Loucy (cell line): ENCODE data around the gene SLC11A1.
A peak's percentile ranks its signal among the peaks of the same experiment; 100 is the strongest.

Source experiments
- H2AFZ ChIP-seq: fragments of 200-600 bp; sonication (generic); 2 replicates; pipeline ENCODE4 v1.6.0; 2016; ENCODE audit warnings: antibody characterized with exemption, mild to moderate bottlenecking, low read length, moderate library complexity
- H3F3A ChIP-seq: fragments of 200-600 bp; 2 replicates; pipeline ENCODE4 v1.6.0; 2016; ENCODE audit warnings: antibody characterized with exemption, low read depth, mild to moderate bottlenecking
- H3K27me3 ChIP-seq: fragments of 200-600 bp; sonication (generic); 2 replicates; pipeline ENCODE4 v1.6.1; 2014; ENCODE audit warnings: low read length, mild to moderate bottlenecking; ENCODE audit not compliant: insufficient read depth, poor library complexity, severe bottlenecking
- H3K36me3 ChIP-seq: fragments of 200-600 bp; sonication (generic); 2 replicates; pipeline ENCODE4 v1.6.1; 2016; ENCODE audit warnings: low read length; ENCODE audit not compliant: insufficient read depth
- H3K4me1 ChIP-seq: fragments of 200-600 bp; sonication (generic); 2 replicates; pipeline ENCODE4 v1.5.1; 2014; ENCODE audit warnings: low read length, mild to moderate bottlenecking; ENCODE audit not compliant: insufficient read depth, poor library complexity, severe bottlenecking
- H3K4me2 ChIP-seq: fragments of 200-600 bp; sonication (generic); 2 replicates; pipeline ENCODE4 v1.6.0; 2014; ENCODE audit warnings: antibody characterized with exemption, low read length, low read depth, mild to moderate bottlenecking; ENCODE audit not compliant: poor library complexity, severe bottlenecking
- H3K4me3 ChIP-seq: fragments of 200-600 bp; sonication (generic); 2 replicates; pipeline ENCODE4 v1.5.1; 2014; ENCODE audit warnings: low read length, mild to moderate bottlenecking, mixed read lengths; ENCODE audit not compliant: poor library complexity, severe bottlenecking
- H3K79me2 ChIP-seq: fragments of 200-600 bp; sonication (generic); 2 replicates; pipeline ENCODE4 v1.6.1; 2014; ENCODE audit warnings: low read length; ENCODE audit not compliant: insufficient read depth
- H3K9ac ChIP-seq: fragments of 200-600 bp; sonication (generic); 2 replicates; pipeline ENCODE4 v1.6.0; 2014; ENCODE audit warnings: mild to moderate bottlenecking, low read depth, low read length, moderate library complexity; ENCODE audit not compliant: poor library complexity, severe bottlenecking
- H3K9me2 ChIP-seq: fragments of 200-600 bp; sonication (generic); replicated peaks from 2 replicates; pipeline ENCODE4 v1.6.1; 2016; ENCODE audit warnings: low read depth, low read length, mixed read lengths
- H3K9me3 ChIP-seq: fragments of 200-600 bp; sonication (generic); 2 replicates; pipeline ENCODE4 v1.6.1; 2014; ENCODE audit warnings: mild to moderate bottlenecking, antibody characterized with exemption, low read length, low read depth; ENCODE audit not compliant: insufficient read depth
- H4K20me1 ChIP-seq: fragments of 200-600 bp; sonication (generic); 2 replicates; pipeline ENCODE4 v1.6.0; 2014; ENCODE audit warnings: antibody characterized with exemption, low read length, mild to moderate bottlenecking; ENCODE audit not compliant: insufficient read depth, poor library complexity, severe bottlenecking
- EZH2phosphoT487 ChIP-seq: fragments of 200-600 bp; IDR thresholded peaks from 2 replicates; pipeline ENCODE4 v1.6.1; 2018; ENCODE audit warnings: antibody characterized with exemption, mild to moderate bottlenecking, moderate library complexity, borderline replicate concordance
- TF ChIP-seq, protein P1 (sequence below): fragments of 200-600 bp; sonication (generic); conservative IDR thresholded peaks from 2 replicates; pipeline ENCODE4 v1.5.1; 2014; ENCODE audit warnings: mild to moderate bottlenecking, antibody characterized with exemption, low read length

SLC11A1 gene

DNA sequence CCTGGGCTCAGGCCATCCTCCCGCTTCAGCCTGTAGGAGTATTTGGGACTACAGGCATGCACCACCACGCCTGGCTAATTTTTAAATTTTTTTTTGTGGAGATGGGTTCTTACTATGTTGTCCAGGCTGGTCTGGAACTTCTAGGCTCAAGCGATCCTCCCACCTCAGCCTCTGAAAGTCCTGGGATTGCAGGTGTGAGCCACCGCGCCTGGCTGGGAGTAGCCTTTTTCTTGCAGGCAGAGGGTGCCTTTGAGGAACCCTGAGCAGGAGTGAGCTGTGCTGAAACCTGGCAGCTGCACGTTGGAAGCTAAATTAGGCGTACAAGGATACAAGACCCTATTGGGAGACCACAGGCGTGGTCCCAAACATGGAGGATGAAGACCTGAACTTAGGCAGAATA lies 25.6 kb downstream of the SLC11A1 start:
- H3K4me3 ChIP-seq, result no peak overlapping the region
- no peak overlapping the region for H3K4me2 ChIP-seq

DNA sequence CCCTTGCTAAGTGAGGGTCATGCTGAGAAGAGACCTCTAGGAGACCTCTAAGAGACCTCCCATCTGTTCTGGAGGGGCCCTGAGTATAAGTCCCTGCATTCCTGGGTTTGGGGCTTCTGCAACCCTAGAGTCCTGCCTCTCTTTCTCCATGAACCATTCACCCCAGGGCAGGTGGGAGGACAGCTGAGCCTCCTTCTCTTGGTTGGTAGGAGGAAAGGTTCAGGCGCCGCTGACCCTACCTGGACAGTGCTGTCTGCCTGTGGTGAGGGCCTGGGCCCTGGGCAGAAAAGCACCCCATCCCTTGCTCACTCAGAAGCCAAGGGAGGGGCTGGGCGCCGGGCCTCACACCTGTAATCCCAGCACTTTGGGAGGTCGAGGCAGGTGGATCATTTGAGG lies 36.2 kb downstream of the SLC11A1 start:
- Histone ChIP-seq H3F3A (no peaks in the 10 kb centered on the region), H3K4me1 (no peaks in the 10 kb centered on the region), H3K4me2 (no peak overlapping the region), H3K9me3 (no peaks in the 10 kb centered on the region), H3K9ac (no peak overlapping the region), H3K27me3 (no peaks in the 10 kb centered on the region), H3K9me2 (no peaks in the 10 kb centered on the region), H2AFZ (no peak overlapping the region), H3K36me3 (no peaks in the 10 kb centered on the region), H3K79me2 (no peaks in the 10 kb centered on the region), H4K20me1 (no peaks in the 10 kb centered on the region), H3K4me3 (no peak overlapping the region)
- TF ChIP-seq EZH2phosphoT487, result no peak
- TF ChIP-seq, protein P1, sequence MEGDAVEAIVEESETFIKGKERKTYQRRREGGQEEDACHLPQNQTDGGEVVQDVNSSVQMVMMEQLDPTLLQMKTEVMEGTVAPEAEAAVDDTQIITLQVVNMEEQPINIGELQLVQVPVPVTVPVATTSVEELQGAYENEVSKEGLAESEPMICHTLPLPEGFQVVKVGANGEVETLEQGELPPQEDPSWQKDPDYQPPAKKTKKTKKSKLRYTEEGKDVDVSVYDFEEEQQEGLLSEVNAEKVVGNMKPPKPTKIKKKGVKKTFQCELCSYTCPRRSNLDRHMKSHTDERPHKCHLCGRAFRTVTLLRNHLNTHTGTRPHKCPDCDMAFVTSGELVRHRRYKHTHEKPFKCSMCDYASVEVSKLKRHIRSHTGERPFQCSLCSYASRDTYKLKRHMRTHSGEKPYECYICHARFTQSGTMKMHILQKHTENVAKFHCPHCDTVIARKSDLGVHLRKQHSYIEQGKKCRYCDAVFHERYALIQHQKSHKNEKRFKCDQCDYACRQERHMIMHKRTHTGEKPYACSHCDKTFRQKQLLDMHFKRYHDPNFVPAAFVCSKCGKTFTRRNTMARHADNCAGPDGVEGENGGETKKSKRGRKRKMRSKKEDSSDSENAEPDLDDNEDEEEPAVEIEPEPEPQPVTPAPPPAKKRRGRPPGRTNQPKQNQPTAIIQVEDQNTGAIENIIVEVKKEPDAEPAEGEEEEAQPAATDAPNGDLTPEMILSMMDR, result no peak

More for the DNA sequence above, 25.6 kb downstream of the SLC11A1 start:
- peaks cover 16% of the 10 kb centered on the region; the same call in 1 of the 2 replicates for H3K36me3 ChIP-seq
- H3K9me2 ChIP-seq, result no peaks in the 10 kb centered on the region
- no peaks in the 10 kb centered on the region for H3F3A ChIP-seq
- H3K9ac ChIP-seq, result peak overlapping the region; percentile 72
- TF ChIP-seq EZH2phosphoT487, result no peak
- TF ChIP-seq, protein P1, result no peak
- no peak overlapping the region for H2AFZ ChIP-seq
- H3K9me3 ChIP-seq, result no peaks in the 10 kb centered on the region
- H3K4me1 ChIP-seq, result peaks cover 28% of the 10 kb centered on the region
- H4K20me1 ChIP-seq, result peaks cover 8% of the 10 kb centered on the region
- no peaks in the 10 kb centered on the region for H3K27me3 ChIP-seq
- peaks cover 21% of the 10 kb centered on the region for H3K79me2 ChIP-seq

DNA sequence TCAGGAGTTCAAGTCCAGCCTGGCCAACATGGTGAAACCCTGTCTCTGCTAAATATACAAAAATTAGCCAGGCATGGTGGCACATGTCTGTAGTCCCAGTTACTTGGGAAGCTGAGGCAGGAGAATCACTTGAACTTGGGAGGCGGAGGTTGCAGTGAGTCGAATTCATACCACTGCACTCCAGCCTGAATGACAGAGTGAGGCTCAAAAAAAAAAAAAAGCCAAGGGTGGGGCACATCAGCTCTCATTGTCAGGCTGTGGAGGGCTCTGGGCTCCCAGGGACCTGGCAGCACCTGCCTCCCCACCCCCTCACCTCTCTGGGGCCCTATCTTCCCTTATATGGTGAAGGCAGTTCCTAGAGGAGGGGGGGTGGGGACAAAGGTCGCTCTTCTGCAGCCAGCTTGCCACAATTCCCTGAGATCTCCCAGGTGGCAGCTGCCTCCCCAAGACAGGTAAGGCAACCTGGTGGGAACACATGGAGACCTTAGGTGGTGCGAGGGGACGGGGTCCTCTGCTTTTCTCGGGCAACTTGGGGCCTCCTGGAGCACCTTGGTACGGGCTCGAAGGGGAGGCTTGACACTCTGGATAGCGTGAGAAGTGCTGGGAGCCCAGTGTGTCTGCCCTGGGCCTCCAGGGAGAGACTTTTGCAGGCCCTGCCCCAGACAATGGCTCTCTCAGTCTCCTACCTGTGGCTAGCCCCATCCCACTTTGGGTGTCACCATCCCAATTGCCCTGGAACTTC lies 36.8 kb downstream of the SLC11A1 start, which contains the start of gene VIL1:
Gene VIL1, plus strand, starts transcription at position 407 of the 742 bp plus-strand sequence. CDS start 4,656 bp downstream, outside the sequence.
- no peak within 1 kb of the TSS for H3K4me2 ChIP-seq
- H4K20me1 ChIP-seq, result no peaks in the 10 kb centered on the region
- no peaks in the 10 kb centered on the region for H3K27me3 ChIP-seq
- H3K4me3 ChIP-seq, result no peak within 1 kb of the TSS
- H3F3A ChIP-seq, result no peaks in the 10 kb centered on the region
- no peaks in the 10 kb centered on the region for H3K4me1 ChIP-seq
- no peaks in the 10 kb centered on the region for H3K79me2 ChIP-seq
- H3K9ac ChIP-seq, result no peak within 1 kb of the TSS
- H2AFZ ChIP-seq, result no peak within 1 kb of the TSS
- no peaks in the 10 kb centered on the region for H3K9me2 ChIP-seq
- TF ChIP-seq, protein P1, result no peak
- no peak for TF ChIP-seq EZH2phosphoT487
- no peaks in the 10 kb centered on the region for H3K9me3 ChIP-seq
- H3K36me3 ChIP-seq, result no peaks in the 10 kb centered on the region
